Measurements from ENCODE around the gene TMC5. TPM values are rescaled to one million over a fixed set of nuclear protein-coding genes. Genes with fewer than 3 reads are reported as not detected.
A peak's percentile ranks its signal among the peaks of the same experiment; 100 is the strongest.

TMC5 gene
- total and polyA plus RNA-seq, 2 of the 13 experiments (the other 11 are each of a cell fraction or from before 2014, with no cell fraction given), result 0.09 to 0.41 TPM

DNA sequence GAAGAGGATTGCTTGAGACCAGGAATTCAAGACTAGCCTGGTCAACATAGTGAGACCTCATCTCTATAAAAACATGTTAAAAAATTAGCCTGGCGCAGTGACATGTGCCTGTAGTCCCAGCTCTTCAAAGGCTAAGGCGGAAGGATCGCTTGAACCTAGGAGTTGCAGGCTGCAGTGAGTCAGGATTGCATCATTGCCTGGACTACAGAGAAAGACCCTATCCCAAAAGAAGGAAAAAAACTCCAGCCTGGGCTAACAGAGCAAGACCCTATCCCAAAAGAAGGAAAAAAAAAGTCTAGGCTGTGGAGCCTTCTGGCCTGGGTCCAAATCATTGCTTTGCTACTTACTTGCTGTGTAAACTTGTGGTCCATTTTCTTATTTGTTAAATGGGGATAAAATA is 111.0 kb downstream of the TMC5 start (continued):
- TF ChIP-seq, protein P1, sequence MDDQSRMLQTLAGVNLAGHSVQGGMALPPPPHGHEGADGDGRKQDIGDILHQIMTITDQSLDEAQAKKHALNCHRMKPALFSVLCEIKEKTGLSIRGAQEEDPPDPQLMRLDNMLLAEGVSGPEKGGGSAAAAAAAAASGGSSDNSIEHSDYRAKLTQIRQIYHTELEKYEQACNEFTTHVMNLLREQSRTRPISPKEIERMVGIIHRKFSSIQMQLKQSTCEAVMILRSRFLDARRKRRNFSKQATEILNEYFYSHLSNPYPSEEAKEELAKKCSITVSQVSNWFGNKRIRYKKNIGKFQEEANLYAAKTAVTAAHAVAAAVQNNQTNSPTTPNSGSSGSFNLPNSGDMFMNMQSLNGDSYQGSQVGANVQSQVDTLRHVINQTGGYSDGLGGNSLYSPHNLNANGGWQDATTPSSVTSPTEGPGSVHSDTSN (CRISPR knock-in tag; IDR thresholded peaks at IDR 0.05; ENCODE audit: borderline replicate concordance), result no peak
- TF ChIP-seq ARNTL (CRISPR knock-in tag; IDR thresholded peaks at IDR 0.05), result no peak
- no peak for TF ChIP-seq ZNF709 (CRISPR knock-in tag; IDR thresholded peaks at IDR 0.05)
- TF ChIP-seq, protein P2, sequence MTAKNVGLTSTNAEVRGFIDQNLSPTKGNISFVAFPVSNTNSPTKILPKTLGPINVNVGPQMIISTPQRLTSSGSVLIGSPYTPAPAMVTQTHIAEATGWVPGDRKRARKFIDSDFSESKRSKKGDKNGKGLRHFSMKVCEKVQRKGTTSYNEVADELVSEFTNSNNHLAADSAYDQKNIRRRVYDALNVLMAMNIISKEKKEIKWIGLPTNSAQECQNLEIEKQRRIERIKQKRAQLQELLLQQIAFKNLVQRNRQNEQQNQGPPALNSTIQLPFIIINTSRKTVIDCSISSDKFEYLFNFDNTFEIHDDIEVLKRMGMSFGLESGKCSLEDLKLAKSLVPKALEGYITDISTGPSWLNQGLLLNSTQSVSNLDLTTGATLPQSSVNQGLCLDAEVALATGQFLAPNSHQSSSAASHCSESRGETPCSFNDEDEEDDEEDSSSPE (CRISPR knock-in tag; IDR thresholded peaks at IDR 0.05), result no peak
- no peak for TF ChIP-seq HOXA7 (CRISPR knock-in tag; IDR thresholded peaks at IDR 0.05)
- peak; percentile 47 for TF ChIP-seq FOSL2 (CRISPR knock-in tag; IDR thresholded peaks at IDR 0.05)

DNA sequence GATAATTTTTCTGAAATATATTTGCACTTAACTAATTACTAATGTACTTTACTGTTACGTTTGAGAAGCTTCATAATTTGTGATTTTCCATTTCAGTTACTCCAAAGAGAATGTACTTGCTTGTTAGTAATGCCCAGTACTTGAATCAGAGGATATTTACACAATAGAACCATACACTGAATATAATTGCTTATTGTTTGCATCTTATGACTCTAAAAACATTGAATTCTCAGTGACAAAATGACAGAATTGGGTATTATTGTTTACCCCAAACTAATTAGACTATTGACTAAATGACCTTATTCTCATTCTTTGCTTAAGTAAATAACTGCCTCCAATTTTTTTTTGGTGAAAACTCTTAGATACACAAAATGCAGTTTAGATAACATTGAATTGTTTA is 114.9 kb downstream of the TMC5 start:
- Histone ChIP-seq H3K27ac (ENCODE audit: extremely low read length, insufficient read depth, low read length) (no peak overlapping the region), H3K27me3 (ENCODE audit: control insufficient read depth in 1 of 2, insufficient read depth in 2 of 2, low read length in 2 of 2) (no peaks in the 10 kb centered on the region), H3K4me3 (replicated peaks in 1 of 3; ENCODE audit: insufficient read depth in 1 of 3, low read depth in 2 of 3, low read length in 3 of 3) (no peak overlapping the region), H4K20me1 (ENCODE audit: insufficient read depth, low read length) (no peaks in the 10 kb centered on the region), H3K79me2 (ENCODE audit: insufficient read depth, low read length) (no peaks in the 10 kb centered on the region), H3K4me1 (ENCODE audit: insufficient read depth, low read length) (peaks cover 6% of the 10 kb centered on the region; the same call in 1 of the 2 replicates), H3K9ac (ENCODE audit: insufficient read depth, low read depth, low read length) (no peak overlapping the region), H3K9me3 (ENCODE audit: low read length) (no peaks in the 10 kb centered on the region), H2AFZ (ENCODE audit: low read length) (no peak overlapping the region), H3K36me3 (replicated peaks in 1 of 2; ENCODE audit: control insufficient read depth in 1 of 2, insufficient read depth in 2 of 2, low read length in 2 of 2) (peaks cover 13 to 60% of the 10 kb centered on the region in 2 experiments; a peak in 4 of 5 replicates), H3K4me2 (ENCODE audit: low read depth, low read length) (no peak overlapping the region)
- TF ChIP-seq KDM6A (CRISPR knock-in tag; IDR thresholded peaks at IDR 0.05; ENCODE audit: low read depth), result no peak
- TF ChIP-seq ZNF766 (CRISPR knock-in tag; IDR thresholded peaks at IDR 0.05; ENCODE audit: borderline replicate concordance), result no peak
- TF ChIP-seq, protein P3, sequence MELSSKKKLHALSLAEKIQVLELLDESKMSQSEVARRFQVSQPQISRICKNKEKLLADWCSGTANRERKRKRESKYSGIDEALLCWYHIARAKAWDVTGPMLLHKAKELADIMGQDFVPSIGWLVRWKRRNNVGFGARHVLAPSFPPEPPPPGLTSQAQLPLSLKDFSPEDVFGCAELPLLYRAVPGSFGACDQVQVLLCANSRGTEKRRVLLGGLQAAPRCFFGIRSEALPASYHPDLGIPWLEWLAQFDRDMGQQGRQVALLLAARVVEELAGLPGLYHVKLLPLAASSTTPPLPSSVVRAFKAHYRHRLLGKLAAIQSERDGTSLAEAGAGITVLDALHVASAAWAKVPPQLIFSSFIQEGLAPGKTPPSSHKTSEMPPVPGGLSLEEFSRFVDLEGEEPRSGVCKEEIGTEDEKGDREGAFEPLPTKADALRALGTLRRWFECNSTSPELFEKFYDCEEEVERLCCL (CRISPR knock-in tag; IDR thresholded peaks at IDR 0.05; ENCODE audit: borderline replicate concordance), result no peak
- TF ChIP-seq ZFY (CRISPR knock-in tag; IDR thresholded peaks at IDR 0.05), result no peak
- TF ChIP-seq, protein P4, sequence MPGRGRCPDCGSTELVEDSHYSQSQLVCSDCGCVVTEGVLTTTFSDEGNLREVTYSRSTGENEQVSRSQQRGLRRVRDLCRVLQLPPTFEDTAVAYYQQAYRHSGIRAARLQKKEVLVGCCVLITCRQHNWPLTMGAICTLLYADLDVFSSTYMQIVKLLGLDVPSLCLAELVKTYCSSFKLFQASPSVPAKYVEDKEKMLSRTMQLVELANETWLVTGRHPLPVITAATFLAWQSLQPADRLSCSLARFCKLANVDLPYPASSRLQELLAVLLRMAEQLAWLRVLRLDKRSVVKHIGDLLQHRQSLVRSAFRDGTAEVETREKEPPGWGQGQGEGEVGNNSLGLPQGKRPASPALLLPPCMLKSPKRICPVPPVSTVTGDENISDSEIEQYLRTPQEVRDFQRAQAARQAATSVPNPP (CRISPR knock-in tag; IDR thresholded peaks at IDR 0.05), result no peak
- TF ChIP-seq SIX1 (CRISPR knock-in tag; IDR thresholded peaks at IDR 0.05; ENCODE audit: borderline replicate concordance), result no peak
- no peak for TF ChIP-seq MED8 (CRISPR knock-in tag; IDR thresholded peaks at IDR 0.05; ENCODE audit: insufficient replicate concordance)
- no peak for TF ChIP-seq ZFP36L2 (CRISPR knock-in tag; IDR thresholded peaks at IDR 0.05)
- TF ChIP-seq ZNF282 (IDR thresholded peaks at IDR 0.05; ENCODE audit: partially characterized antibody), result no peak
- no peak for TF ChIP-seq ZFP1 (CRISPR knock-in tag; IDR thresholded peaks at IDR 0.05)
- no peak for TF ChIP-seq ZNF577 (CRISPR knock-in tag; IDR thresholded peaks at IDR 0.05; ENCODE audit: borderline replicate concordance, low read depth)
- TF ChIP-seq TOE1 (CRISPR knock-in tag; IDR thresholded peaks at IDR 0.05), result no peak
- TF ChIP-seq, protein P5, sequence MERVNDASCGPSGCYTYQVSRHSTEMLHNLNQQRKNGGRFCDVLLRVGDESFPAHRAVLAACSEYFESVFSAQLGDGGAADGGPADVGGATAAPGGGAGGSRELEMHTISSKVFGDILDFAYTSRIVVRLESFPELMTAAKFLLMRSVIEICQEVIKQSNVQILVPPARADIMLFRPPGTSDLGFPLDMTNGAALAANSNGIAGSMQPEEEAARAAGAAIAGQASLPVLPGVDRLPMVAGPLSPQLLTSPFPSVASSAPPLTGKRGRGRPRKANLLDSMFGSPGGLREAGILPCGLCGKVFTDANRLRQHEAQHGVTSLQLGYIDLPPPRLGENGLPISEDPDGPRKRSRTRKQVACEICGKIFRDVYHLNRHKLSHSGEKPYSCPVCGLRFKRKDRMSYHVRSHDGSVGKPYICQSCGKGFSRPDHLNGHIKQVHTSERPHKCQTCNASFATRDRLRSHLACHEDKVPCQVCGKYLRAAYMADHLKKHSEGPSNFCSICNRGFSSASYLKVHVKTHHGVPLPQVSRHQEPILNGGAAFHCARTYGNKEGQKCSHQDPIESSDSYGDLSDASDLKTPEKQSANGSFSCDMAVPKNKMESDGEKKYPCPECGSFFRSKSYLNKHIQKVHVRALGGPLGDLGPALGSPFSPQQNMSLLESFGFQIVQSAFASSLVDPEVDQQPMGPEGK (CRISPR knock-in tag; IDR thresholded peaks at IDR 0.05), result no peak
- in situ Hi-C loops (cut with HindIII; ENCODE audit: extremely low pct_ligation_motif_present, low pct_unique_long_range_greater_than_20kb) (no loop called here), intact Hi-C loops (cut with micrococcal nuclease; ENCODE audit: unreplicated experiment) (no loop called here)
- FAIRE-seq (no peak), ATAC-seq (no peak), DNase-seq (ENCODE audit: low spot score) (no peak)
- no TSS peak for BruUV-seq (replicated peaks)
- CTCF ChIA-PET (ENCODE audit: low intra/inter-chr PET ratio, low total read pairs), result no interaction called here
- WGBS (ENCODE audit: low lambda C conversion rate), result 95% methylated on average over 1 of the region's 1 CpG
- POLR2A ChIA-PET, result no interaction called here
